A673 (cell line): ENCODE results near the gene TEC. TPM values are rescaled to one million over a fixed set of nuclear protein-coding genes. Genes with fewer than 3 reads are reported as not detected.

ENCODE experiments used
- BruUV-seq: library from RNA; stranded (reverse); fragments of 400-500 nt; replicated peaks from 2 replicates; lab custom pipeline; 2021; lab: Mats Ljungman, UMichigan
- CTCF ChIA-PET: fragments of 300-600 bp; sonication (Branson Sonifier 250); formaldehyde crosslinking; loops from one replicate; lab custom pipeline; 2022; ENCODE audit warnings: antibody characterized with exemption; lab: Charles Lee
- POLR2A ChIA-PET: fragments of 300-600 bp; sonication (Branson Sonifier 250); formaldehyde crosslinking; loops from one replicate; lab custom pipeline; 2022; ENCODE audit warnings: antibody characterized with exemption; ENCODE audit not compliant: low non-redundant PET; lab: Charles Lee
- DNase-seq: peaks from one replicate; pipeline ENCODE4 v3.0.0-alpha.2; 2015; ENCODE audit warnings: low spot score
- H3K27ac ChIP-seq: fragments of 200-600 bp; sonication (generic); 2 replicates; pipeline ENCODE4 v1.5.1; 2016; ENCODE audit warnings: mixed run types, low read depth, mild to moderate bottlenecking, mixed read lengths, antibody characterized with exemption, low read length; ENCODE audit not compliant: poor library complexity, severe bottlenecking
- H3K27me3 ChIP-seq: fragments of 200-600 bp; sonication (generic); replicated peaks from 2 replicates; pipeline ENCODE4 v1.6.1; 2017; ENCODE audit warnings: mixed run types, low read depth, mild to moderate bottlenecking, mixed read lengths, antibody characterized with exemption, low read length; ENCODE audit not compliant: insufficient read depth, poor library complexity
- H3K36me3 ChIP-seq: fragments of 200-600 bp; sonication (generic); 2 replicates; pipeline ENCODE4 v1.6.1; 2016; ENCODE audit warnings: mixed run types, mild to moderate bottlenecking, mixed read lengths, antibody characterized with exemption, low read length; ENCODE audit not compliant: insufficient read depth, poor library complexity, severe bottlenecking
- H3K4me1 ChIP-seq: fragments of 200-600 bp; sonication (generic); 2 replicates; pipeline ENCODE4 v1.6.1; 2017; ENCODE audit warnings: mixed run types, mild to moderate bottlenecking, mixed read lengths, antibody characterized with exemption, low read length; ENCODE audit not compliant: insufficient read depth, poor library complexity, severe bottlenecking
- H3K4me3 ChIP-seq: fragments of 200-600 bp; sonication (generic); 2 replicates; pipeline ENCODE4 v1.5.1; 2016; ENCODE audit warnings: low read depth, mixed run types, mild to moderate bottlenecking, mixed read lengths, low read length; ENCODE audit not compliant: poor library complexity, severe bottlenecking
- H3K9me3 ChIP-seq: fragments of 200-600 bp; sonication (generic); 2 replicates; pipeline ENCODE4 v1.6.1; 2016; ENCODE audit warnings: mixed run types, low read depth, mild to moderate bottlenecking, mixed read lengths, antibody characterized with exemption, low read length; ENCODE audit not compliant: poor library complexity, severe bottlenecking
- CTCF ChIP-seq: fragments of 300-800, 200-600 bp; sonication (generic); conservative IDR thresholded peaks from 2 replicates; pipeline ENCODE4 v1.5.1; 2017; ENCODE audit warnings: low read depth, mild to moderate bottlenecking, antibody characterized with exemption, low read length, moderate library complexity, mixed read lengths
- EZH2 ChIP-seq: fragments of 200-600 bp; sonication (generic); IDR thresholded peaks from 2 replicates; pipeline ENCODE4 v1.6.1; 2017; ENCODE audit warnings: borderline replicate concordance, low read depth, mild to moderate bottlenecking, mixed read lengths, antibody characterized with exemption, low read length; ENCODE audit not compliant: poor library complexity, severe bottlenecking
- intact Hi-C: fragments of 100-400 bp; cut with micrococcal nuclease; formaldehyde crosslinking; loops from one replicate; pipeline ENCODE4 v1.10.0; 2022; ENCODE audit not compliant: unreplicated experiment
- total RNA-seq: library from RNA; stranded (reverse); gene quantifications from 2 replicates; pipeline ENCODE4 v1.2.3, GENCODE V29; 2021

The TEC gene
- total RNA-seq, 1 experiment from 2014 or later: 6.8 TPM

GRCh38 chr4:48134081-48134480 lies 135.6 kb downstream of the TEC start, which contains the start of gene TXK:
TSS of gene TXK (minus strand) at chr4:48134250. CDS start at chr4:48134170, 80 bp downstream.
- Histone ChIP-seq H3K27ac (no peak within 1 kb of the TSS), H3K9me3 (no peaks in the 10 kb centered on the region), H3K36me3 (no peaks in the 10 kb centered on the region), H3K27me3 (no peaks in the 10 kb centered on the region), H3K4me3 (no peak within 1 kb of the TSS), H3K4me1 (peaks cover 23% of the 10 kb centered on the region)
- no peak for DNase-seq
- TF ChIP-seq EZH2 (no peak), CTCF (no peak)
- ChIA-PET CTCF (interaction anchor here (0.6 kb wide), 1 partner anchor 208 kb away, joined by 3 read pairs; no protein-coding TSS in a partner anchor), POLR2A (no interaction called here)
- no TSS peak for BruUV-seq
- intact Hi-C loops: no loop called here

- intact Hi-C loops: no loop called here
- Histone ChIP-seq H3K9me3 (no peaks in the 10 kb centered on the region), H3K27ac (no peak overlapping the region), H3K4me1 (peaks cover 23% of the 10 kb centered on the region), H3K27me3 (no peaks in the 10 kb centered on the region), H3K4me3 (no peak overlapping the region), H3K36me3 (no peaks in the 10 kb centered on the region)
- CTCF ChIA-PET: interaction anchor here (0.6 kb wide), 1 partner anchor 208 kb away, joined by 3 read pairs; no protein-coding TSS in a partner anchor
- TF ChIP-seq EZH2 (no peak), CTCF (no peak)
- DNase-seq: peak; percentile 52
- BruUV-seq: no TSS peak
- POLR2A ChIA-PET: no interaction called here
Observed at GRCh38 chr4:48133669-48134068, 136.0 kb downstream of the TEC start.

- TF ChIP-seq EZH2: no peak
- no peak for TF ChIP-seq CTCF
- Histone ChIP-seq H3K36me3 (no peaks in the 10 kb centered on the region), H3K9me3 (no peaks in the 10 kb centered on the region), H3K4me3 (no peak overlapping the region), H3K27me3 (no peaks in the 10 kb centered on the region), H3K4me1 (peaks cover 27% of the 10 kb centered on the region), H3K27ac (no peak overlapping the region)
- intact Hi-C loops: no loop called here
- POLR2A ChIA-PET: no interaction called here
- no peak for DNase-seq
- CTCF ChIA-PET: interaction anchor here (0.5 kb wide), 1 partner anchor 198 kb away, joined by 3 read pairs; no protein-coding TSS in a partner anchor
- no TSS peak for BruUV-seq
Observed at GRCh38 chr4:48131736-48132135, 137.9 kb downstream of the TEC start.
